ENCODE results near the gene PSTK.

Gene PSTK

GRCh38 chr10:122999347-122999746, 19.1 kb downstream of the PSTK start:
- H3K9me3 ChIP-seq (ENCODE audit: insufficient read depth, low read length), result no peaks in the 10 kb centered on the region
- 0 out of 2 replicates have a peak, but pooled peaks cover 4% of the 10 kb centered on the region for H4K20me1 ChIP-seq (ENCODE audit: low read depth, low read length)
- H3K4me3 ChIP-seq (ENCODE audit: insufficient read depth, low read length, poor library complexity, severe bottlenecking), result no peak overlapping the region
- no peaks in the 10 kb centered on the region for H3K27me3 ChIP-seq (ENCODE audit: low read length)
- H3K79me2 ChIP-seq (ENCODE audit: insufficient read depth, low read length), result peaks cover 57% of the 10 kb centered on the region
- H3K9ac ChIP-seq (ENCODE audit: low read length), result no peak overlapping the region
- H3K4me2 ChIP-seq (ENCODE audit: low read depth, low read length, poor library complexity, severe bottlenecking), result no peak overlapping the region
- H3F3A ChIP-seq (ENCODE audit: insufficient read depth), result 0 out of 2 replicates have a peak, but pooled peaks cover 5% of the 10 kb centered on the region
- H2AFZ ChIP-seq (ENCODE audit: low read depth, low read length, severe bottlenecking), result no peak overlapping the region
- H3K36me3 ChIP-seq (ENCODE audit: low read length), result peaks cover 11% of the 10 kb centered on the region
- no peaks in the 10 kb centered on the region for H3K9me2 ChIP-seq (replicated peaks; ENCODE audit: insufficient read depth, low read length)
- no peak for TF ChIP-seq EZH2phosphoT487 (conservative IDR thresholded peaks at IDR 0.05; ENCODE audit: low read length)
- TF ChIP-seq CTCF (IDR thresholded peaks at IDR 0.05; ENCODE audit: insufficient read depth, low read length, poor library complexity, severe bottlenecking), result no peak
- H3K27ac ChIP-seq (ENCODE audit: low read depth, low read length), result no peak overlapping the region

- no peaks in the 10 kb centered on the region for H3K9me2 ChIP-seq (replicated peaks; ENCODE audit: insufficient read depth, low read length)
- H3K4me3 ChIP-seq (ENCODE audit: insufficient read depth, low read length, poor library complexity, severe bottlenecking), result no peak overlapping the region
- no peak for TF ChIP-seq CTCF (IDR thresholded peaks at IDR 0.05; ENCODE audit: insufficient read depth, low read length, poor library complexity, severe bottlenecking)
- no peak for TF ChIP-seq EZH2phosphoT487 (conservative IDR thresholded peaks at IDR 0.05; ENCODE audit: low read length)
- H3K27me3 ChIP-seq (ENCODE audit: low read length), result no peaks in the 10 kb centered on the region
- no peak overlapping the region for H3K9ac ChIP-seq (ENCODE audit: low read length)
- H3K27ac ChIP-seq (ENCODE audit: low read depth, low read length), result no peak overlapping the region
- no peak overlapping the region for H3K4me2 ChIP-seq (ENCODE audit: low read depth, low read length, poor library complexity, severe bottlenecking)
- H4K20me1 ChIP-seq (ENCODE audit: low read depth, low read length), result 0 out of 2 replicates have a peak, but pooled peaks cover 4% of the 10 kb centered on the region
- H3K9me3 ChIP-seq (ENCODE audit: insufficient read depth, low read length), result no peaks in the 10 kb centered on the region
- H3F3A ChIP-seq (ENCODE audit: insufficient read depth), result 0 out of 2 replicates have a peak, but pooled peaks cover 5% of the 10 kb centered on the region
- H2AFZ ChIP-seq (ENCODE audit: low read depth, low read length, severe bottlenecking), result no peak overlapping the region
- H3K79me2 ChIP-seq (ENCODE audit: insufficient read depth, low read length), result peaks cover 66% of the 10 kb centered on the region
- peaks cover 13% of the 10 kb centered on the region for H3K36me3 ChIP-seq (ENCODE audit: low read length)
Measured at GRCh38 chr10:123000155-123000554, 20.0 kb downstream of the PSTK start.

DNA sequence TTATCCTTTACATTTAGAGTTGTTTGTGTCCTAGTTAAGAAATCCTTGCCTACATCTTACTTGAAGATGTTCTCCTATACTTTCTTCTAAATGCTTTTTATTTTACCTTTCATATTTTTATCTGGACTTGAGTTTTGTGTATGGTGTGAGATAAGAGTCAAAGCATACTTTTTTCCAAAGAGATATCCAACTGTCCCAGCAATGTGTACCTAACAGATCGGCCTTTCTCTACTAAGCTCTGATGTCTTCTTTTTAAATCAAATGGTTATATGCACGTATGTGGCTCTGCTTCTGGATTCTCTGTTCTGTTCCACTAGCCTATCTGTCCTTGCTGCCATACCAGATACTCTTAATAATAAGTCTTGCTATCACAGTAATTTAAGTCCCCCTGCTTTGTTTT, 21.2 kb downstream of the PSTK start:
- Histone ChIP-seq H3K9ac (ENCODE audit: low read length) (no peak overlapping the region), H3K9me3 (ENCODE audit: insufficient read depth, low read length) (no peaks in the 10 kb centered on the region), H2AFZ (ENCODE audit: low read depth, low read length, severe bottlenecking) (no peak overlapping the region), H3K27me3 (ENCODE audit: low read length) (no peaks in the 10 kb centered on the region), H3K27ac (ENCODE audit: low read depth, low read length) (no peak overlapping the region), H3F3A (ENCODE audit: insufficient read depth) (0 out of 2 replicates have a peak, but pooled peaks cover 5% of the 10 kb centered on the region), H3K36me3 (ENCODE audit: low read length) (peaks cover 8% of the 10 kb centered on the region; the same call in 1 of the 2 replicates), H4K20me1 (ENCODE audit: low read depth, low read length) (0 out of 2 replicates have a peak, but pooled peaks cover 4% of the 10 kb centered on the region), H3K79me2 (ENCODE audit: insufficient read depth, low read length) (peaks cover 78% of the 10 kb centered on the region), H3K4me3 (ENCODE audit: insufficient read depth, low read length, poor library complexity, severe bottlenecking) (no peak overlapping the region), H3K9me2 (replicated peaks; ENCODE audit: insufficient read depth, low read length) (no peaks in the 10 kb centered on the region), H3K4me2 (ENCODE audit: low read depth, low read length, poor library complexity, severe bottlenecking) (no peak overlapping the region)
- TF ChIP-seq CTCF (IDR thresholded peaks at IDR 0.05; ENCODE audit: insufficient read depth, low read length, poor library complexity, severe bottlenecking), result no peak
- no peak for TF ChIP-seq EZH2phosphoT487 (conservative IDR thresholded peaks at IDR 0.05; ENCODE audit: low read length)
